HCT116 (cell line): ENCODE measurements around the gene SSUH2.
"Not testable (repeated sequence)": the region's sequence is repeated elsewhere in the genome, so short reads cannot be mapped to it uniquely, and the experiment has no call there.

ENCODE experiments used
- POLR2A ChIP-seq: IDR thresholded peaks from 2 replicates; pipeline ENCODE4 v1.7.0; 2011; ENCODE audit warnings: borderline replicate concordance; ENCODE audit not compliant: insufficient read depth, insufficient read length; ENCODE audit errors: extremely low read depth
- POLR2AphosphoS5 ChIP-seq: IDR thresholded peaks from 2 replicates; pipeline ENCODE4 v1.6.1; 2011; ENCODE audit warnings: mild to moderate bottlenecking, low read depth, low read length, moderate library complexity
- TF ChIP-seq, protein P1 (sequence below), 3 experiments: fragments of 200-600 bp in 1 of 3; sonication (generic) in 1 of 3; IDR thresholded peaks in 2 of 3; conservative IDR thresholded peaks in 1 of 3; 2 replicates each; pipeline ENCODE4 v1.5.1; 2012 to 2017; ENCODE audit warnings: low read depth in 2 of 3, low read length in 2 of 3, antibody characterized with exemption in 1 of 3, borderline replicate concordance in 1 of 3, control low read depth in 1 of 3, mild to moderate bottlenecking in 1 of 3, mixed read lengths in 1 of 3, mixed run types in 1 of 3, moderate library complexity in 1 of 3; ENCODE audit not compliant: insufficient read depth in 1 of 3
- TF ChIP-seq, protein P2 (sequence below): IDR thresholded peaks from 2 replicates; pipeline ENCODE4 v1.6.1; 2012

DNA sequence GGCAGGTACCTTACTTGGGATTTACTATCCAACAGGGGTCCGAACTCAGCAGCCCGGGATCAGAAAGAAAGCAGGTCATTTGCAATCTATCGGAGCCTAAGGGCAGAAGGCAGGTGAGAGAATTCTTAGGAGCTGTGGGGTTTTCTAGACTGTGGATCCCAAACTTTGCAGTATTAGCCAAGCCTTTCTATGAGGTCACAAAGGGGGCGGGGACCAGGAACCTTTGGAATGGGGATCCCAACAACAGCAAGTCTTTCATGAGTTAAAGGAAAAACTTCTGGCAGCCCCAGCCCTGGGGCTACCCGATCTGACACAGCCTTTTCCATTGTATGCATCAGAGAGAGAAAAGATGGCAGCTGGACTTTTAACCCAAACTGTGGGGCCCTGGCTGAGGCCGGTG, 32.7 kb upstream of the SSUH2 start:
- TF ChIP-seq, protein P1, sequence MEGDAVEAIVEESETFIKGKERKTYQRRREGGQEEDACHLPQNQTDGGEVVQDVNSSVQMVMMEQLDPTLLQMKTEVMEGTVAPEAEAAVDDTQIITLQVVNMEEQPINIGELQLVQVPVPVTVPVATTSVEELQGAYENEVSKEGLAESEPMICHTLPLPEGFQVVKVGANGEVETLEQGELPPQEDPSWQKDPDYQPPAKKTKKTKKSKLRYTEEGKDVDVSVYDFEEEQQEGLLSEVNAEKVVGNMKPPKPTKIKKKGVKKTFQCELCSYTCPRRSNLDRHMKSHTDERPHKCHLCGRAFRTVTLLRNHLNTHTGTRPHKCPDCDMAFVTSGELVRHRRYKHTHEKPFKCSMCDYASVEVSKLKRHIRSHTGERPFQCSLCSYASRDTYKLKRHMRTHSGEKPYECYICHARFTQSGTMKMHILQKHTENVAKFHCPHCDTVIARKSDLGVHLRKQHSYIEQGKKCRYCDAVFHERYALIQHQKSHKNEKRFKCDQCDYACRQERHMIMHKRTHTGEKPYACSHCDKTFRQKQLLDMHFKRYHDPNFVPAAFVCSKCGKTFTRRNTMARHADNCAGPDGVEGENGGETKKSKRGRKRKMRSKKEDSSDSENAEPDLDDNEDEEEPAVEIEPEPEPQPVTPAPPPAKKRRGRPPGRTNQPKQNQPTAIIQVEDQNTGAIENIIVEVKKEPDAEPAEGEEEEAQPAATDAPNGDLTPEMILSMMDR (IDR thresholded peaks at IDR 0.05 in 2 of 3, conservative IDR thresholded peaks at IDR 0.05 in 1 of 3; ENCODE audit: borderline replicate concordance in 1 of 3, insufficient read depth in 1 of 3, low read depth in 2 of 3, low read length in 2 of 3) = not testable (repeated sequence)
- TF ChIP-seq POLR2A, POLR2AphosphoS5: not testable (repeated sequence)
- TF ChIP-seq, protein P2, sequence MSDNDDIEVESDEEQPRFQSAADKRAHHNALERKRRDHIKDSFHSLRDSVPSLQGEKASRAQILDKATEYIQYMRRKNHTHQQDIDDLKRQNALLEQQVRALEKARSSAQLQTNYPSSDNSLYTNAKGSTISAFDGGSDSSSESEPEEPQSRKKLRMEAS = not testable (repeated sequence)
